Measurements from ENCODE around the gene FAF1. TPM values are rescaled to one million over a fixed set of nuclear protein-coding genes. Genes with fewer than 3 reads are reported as not detected.
A peak's percentile ranks its signal among the peaks of the same experiment; 100 is the strongest.
"Not testable (repeated sequence)": the region's sequence is repeated elsewhere in the genome, so short reads cannot be mapped to it uniquely, and the experiment has no call there.

FAF1 gene
- total RNA-seq, 1 donor from 2014 or later: 54.3 TPM

DNA sequence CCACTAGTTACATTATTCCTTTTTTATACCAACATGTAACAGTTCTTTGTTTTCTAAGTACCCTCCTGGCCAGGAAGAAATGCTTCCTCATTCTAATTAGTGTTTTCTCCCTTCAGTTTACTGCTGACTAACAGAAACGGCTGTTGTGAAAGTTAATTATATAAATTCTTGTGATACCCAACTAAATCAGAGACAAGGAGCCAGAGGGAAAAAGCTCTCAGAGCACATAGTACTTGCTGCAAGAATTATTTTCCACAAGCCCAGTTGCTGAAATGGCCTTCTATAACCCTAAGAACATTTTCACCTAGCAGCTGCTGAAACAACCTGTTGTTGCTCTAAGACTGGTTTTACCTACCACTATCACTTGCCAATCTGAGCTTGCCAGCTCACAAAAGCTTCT is 82.4 kb downstream of the FAF1 start:
- TF ChIP-seq, protein P1, sequence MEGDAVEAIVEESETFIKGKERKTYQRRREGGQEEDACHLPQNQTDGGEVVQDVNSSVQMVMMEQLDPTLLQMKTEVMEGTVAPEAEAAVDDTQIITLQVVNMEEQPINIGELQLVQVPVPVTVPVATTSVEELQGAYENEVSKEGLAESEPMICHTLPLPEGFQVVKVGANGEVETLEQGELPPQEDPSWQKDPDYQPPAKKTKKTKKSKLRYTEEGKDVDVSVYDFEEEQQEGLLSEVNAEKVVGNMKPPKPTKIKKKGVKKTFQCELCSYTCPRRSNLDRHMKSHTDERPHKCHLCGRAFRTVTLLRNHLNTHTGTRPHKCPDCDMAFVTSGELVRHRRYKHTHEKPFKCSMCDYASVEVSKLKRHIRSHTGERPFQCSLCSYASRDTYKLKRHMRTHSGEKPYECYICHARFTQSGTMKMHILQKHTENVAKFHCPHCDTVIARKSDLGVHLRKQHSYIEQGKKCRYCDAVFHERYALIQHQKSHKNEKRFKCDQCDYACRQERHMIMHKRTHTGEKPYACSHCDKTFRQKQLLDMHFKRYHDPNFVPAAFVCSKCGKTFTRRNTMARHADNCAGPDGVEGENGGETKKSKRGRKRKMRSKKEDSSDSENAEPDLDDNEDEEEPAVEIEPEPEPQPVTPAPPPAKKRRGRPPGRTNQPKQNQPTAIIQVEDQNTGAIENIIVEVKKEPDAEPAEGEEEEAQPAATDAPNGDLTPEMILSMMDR (IDR thresholded peaks at IDR 0.05; ENCODE audit: unreplicated experiment): no peak
- H3K27ac Mint-ChIP-seq (ENCODE audit: unreplicated experiment): no peak overlapping the region
- no peaks in the 10 kb centered on the region for H3K36me3 Mint-ChIP-seq (ENCODE audit: low read depth, unreplicated experiment)
- H3K4me1 Mint-ChIP-seq (ENCODE audit: unreplicated experiment): peaks cover 2% of the 10 kb centered on the region
- no peak for DNase-seq (ENCODE audit: low spot score)
- no peak overlapping the region for H3K4me3 Mint-ChIP-seq (ENCODE audit: unreplicated experiment)
- no peaks in the 10 kb centered on the region for H3K9me3 Mint-ChIP-seq (ENCODE audit: unreplicated experiment)
- H3K27me3 Mint-ChIP-seq (ENCODE audit: unreplicated experiment): no peaks in the 10 kb centered on the region

DNA sequence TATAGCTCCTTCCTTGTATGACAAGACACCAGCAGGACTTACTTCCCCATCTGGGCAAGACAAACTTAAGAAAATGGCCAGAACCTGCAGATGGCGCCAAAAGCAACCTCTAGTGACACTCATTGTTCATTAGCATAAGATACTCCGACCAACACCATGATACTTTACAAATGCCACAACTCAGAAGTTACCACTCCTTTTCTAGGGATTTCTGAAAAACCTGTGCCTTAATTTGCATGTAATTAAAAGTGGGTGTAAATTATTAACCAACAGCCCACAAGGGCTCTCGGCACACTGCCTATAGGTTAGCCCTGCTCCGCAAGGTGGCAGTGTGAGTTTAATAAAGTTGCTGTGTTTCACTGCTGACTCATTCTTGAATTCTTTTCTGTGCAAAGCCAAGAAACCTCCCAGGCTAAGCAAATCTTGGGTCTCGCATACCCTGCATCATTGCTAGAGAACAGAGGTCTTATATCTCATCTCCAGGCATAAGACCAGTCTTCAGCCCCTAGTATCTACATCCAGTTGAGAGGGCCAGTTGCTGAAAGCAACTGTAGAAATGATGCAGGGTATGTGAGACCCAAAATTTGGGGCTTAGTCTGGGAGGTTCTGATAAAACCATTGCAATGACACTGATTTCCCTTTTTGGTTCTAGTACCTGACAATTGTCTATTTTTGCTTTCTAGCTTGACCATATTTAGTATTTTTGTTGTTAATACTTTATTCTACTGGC is 86.4 kb downstream of the FAF1 start:
- no peak overlapping the region for H3K4me3 Mint-ChIP-seq (ENCODE audit: unreplicated experiment)
- H3K27ac Mint-ChIP-seq (ENCODE audit: unreplicated experiment): no peak overlapping the region

DNA sequence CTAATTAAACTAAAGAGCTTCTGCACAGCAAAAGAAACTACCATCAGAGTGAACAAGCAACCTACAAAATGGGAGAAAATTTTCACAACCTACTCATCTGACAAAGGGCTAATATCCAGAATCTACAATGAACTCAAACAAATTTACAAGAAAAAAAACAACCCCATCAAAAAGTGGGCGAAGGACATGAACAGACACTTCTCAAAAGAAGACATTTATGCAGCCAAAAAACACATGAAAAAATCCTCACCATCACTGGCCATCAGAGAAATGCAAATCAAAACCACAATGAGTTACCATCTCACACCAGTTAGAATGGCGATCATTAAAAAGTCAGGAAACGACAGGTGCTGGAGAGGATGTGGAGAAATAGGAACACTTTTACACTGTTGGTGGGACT is 95.2 kb downstream of the FAF1 start:
- H3K36me3 Mint-ChIP-seq (ENCODE audit: low read depth, unreplicated experiment); H3K9me3 Mint-ChIP-seq (ENCODE audit: unreplicated experiment); H3K27me3 Mint-ChIP-seq (ENCODE audit: unreplicated experiment): not testable (repeated sequence)

More for the DNA sequence above, 86.4 kb downstream of the FAF1 start:
- Mint-ChIP-seq H3K27me3 (ENCODE audit: unreplicated experiment) (no peaks in the 10 kb centered on the region), H3K9me3 (ENCODE audit: unreplicated experiment) (no peaks in the 10 kb centered on the region), H3K4me1 (ENCODE audit: unreplicated experiment) (no peaks in the 10 kb centered on the region), H3K36me3 (ENCODE audit: low read depth, unreplicated experiment) (no peaks in the 10 kb centered on the region)
- peak; percentile 63 for DNase-seq (ENCODE audit: low spot score)
- TF ChIP-seq, protein P1 (IDR thresholded peaks at IDR 0.05; ENCODE audit: unreplicated experiment): peak; percentile 45

DNA sequence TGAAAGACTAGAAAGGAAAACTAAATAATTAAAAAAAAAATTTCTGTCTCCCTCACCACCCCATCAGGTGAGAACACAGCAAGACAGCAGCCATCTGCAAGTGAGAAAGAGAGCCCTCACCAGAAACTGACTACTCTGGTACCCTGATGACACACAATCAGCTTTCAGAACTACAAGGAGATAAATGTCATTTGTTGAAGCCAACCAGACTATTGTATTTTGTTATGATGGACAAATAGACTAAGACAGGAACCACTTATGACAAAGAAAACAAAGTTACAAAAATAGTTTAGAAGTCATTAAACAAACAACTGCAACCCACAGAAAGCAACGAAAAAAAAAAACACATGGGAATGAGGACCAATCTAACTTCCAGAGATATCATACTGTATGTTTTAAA is 98.3 kb downstream of the FAF1 start:
- Mint-ChIP-seq H3K9me3 (ENCODE audit: unreplicated experiment) (peaks cover 4% of the 10 kb centered on the region), H3K27me3 (ENCODE audit: unreplicated experiment) (no peaks in the 10 kb centered on the region), H3K27ac (ENCODE audit: unreplicated experiment) (no peak overlapping the region), H3K4me3 (ENCODE audit: unreplicated experiment) (no peak overlapping the region), H3K4me1 (ENCODE audit: unreplicated experiment) (no peaks in the 10 kb centered on the region), H3K36me3 (ENCODE audit: low read depth, unreplicated experiment) (no peaks in the 10 kb centered on the region)
- DNase-seq (ENCODE audit: low spot score): no peak
- TF ChIP-seq, protein P1 (IDR thresholded peaks at IDR 0.05; ENCODE audit: unreplicated experiment): no peak

More for the DNA sequence above, 95.2 kb downstream of the FAF1 start:
- not testable (repeated sequence) for DNase-seq (ENCODE audit: low spot score); H3K4me1 Mint-ChIP-seq (ENCODE audit: unreplicated experiment); H3K4me3 Mint-ChIP-seq (ENCODE audit: unreplicated experiment); H3K27ac Mint-ChIP-seq (ENCODE audit: unreplicated experiment)

DNA sequence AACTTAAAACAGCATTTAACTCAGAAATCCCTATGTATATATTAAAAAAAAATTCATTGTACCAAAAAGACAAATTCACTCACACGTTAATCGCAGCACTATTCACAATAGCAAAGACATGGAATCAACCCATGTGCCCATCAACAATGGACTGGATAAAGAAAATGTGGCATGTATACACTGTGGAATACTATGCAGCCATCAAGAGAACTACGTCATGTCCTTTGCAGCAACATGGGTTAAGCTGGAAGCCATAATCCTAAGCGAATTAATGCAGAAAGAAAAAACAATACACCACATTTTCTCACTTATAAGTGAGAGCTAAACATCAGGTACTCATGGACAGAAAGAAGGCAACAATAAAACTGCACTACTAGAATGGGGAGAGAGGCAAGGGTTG is 99.4 kb downstream of the FAF1 start:
- H3K36me3 Mint-ChIP-seq (ENCODE audit: low read depth, unreplicated experiment): no peaks in the 10 kb centered on the region
- no peak overlapping the region for H3K4me3 Mint-ChIP-seq (ENCODE audit: unreplicated experiment)
- no peak overlapping the region for H3K27ac Mint-ChIP-seq (ENCODE audit: unreplicated experiment)
- H3K27me3 Mint-ChIP-seq (ENCODE audit: unreplicated experiment): no peaks in the 10 kb centered on the region
- H3K4me1 Mint-ChIP-seq (ENCODE audit: unreplicated experiment): no peaks in the 10 kb centered on the region
- peaks cover 4% of the 10 kb centered on the region for H3K9me3 Mint-ChIP-seq (ENCODE audit: unreplicated experiment)
- TF ChIP-seq, protein P1 (IDR thresholded peaks at IDR 0.05; ENCODE audit: unreplicated experiment): no peak
- DNase-seq (ENCODE audit: low spot score): no peak

Data from endothelial cell (in vitro differentiated cells).